RCC 7860 (cell line): ENCODE data around the gene ACER3.
A peak's percentile ranks its signal among the peaks of the same experiment; 100 is the strongest.
"Not testable (repeated sequence)": the region's sequence is repeated elsewhere in the genome, so short reads cannot be mapped to it uniquely, and the experiment has no call there.

Experiments used
- DNase-seq: peaks from one replicate; pipeline ENCODE4 v3.0.0-alpha.2; 2015; ENCODE audit warnings: low spot score
- FAIRE-seq: peaks from 2 replicates; lab custom pipeline; 2012; peaks lifted over from hg19 to GRCh38; lab: Jason Lieb, UNC

Gene ACER3

DNA sequence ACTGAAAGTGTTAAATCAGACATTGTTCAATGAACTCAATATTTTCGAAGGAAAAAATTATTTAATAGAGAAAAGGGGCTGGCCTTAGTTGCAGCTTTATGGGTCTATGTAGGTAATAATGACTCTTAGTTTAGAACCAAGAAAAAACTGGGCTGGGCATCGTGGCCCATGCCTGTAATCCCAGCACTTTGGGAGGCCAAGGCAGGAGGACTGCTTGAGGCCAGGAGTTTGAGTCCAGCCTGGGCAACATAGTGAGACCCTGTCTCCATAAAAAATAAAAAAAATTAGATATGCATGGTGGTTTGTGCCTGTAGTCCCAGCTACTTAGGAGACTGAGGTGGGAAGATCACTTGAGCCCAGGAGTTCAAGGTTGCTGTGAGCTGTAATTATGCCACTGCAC is 2.1 kb downstream of the ACER3 start:
- not testable (repeated sequence) for DNase-seq, FAIRE-seq

DNA sequence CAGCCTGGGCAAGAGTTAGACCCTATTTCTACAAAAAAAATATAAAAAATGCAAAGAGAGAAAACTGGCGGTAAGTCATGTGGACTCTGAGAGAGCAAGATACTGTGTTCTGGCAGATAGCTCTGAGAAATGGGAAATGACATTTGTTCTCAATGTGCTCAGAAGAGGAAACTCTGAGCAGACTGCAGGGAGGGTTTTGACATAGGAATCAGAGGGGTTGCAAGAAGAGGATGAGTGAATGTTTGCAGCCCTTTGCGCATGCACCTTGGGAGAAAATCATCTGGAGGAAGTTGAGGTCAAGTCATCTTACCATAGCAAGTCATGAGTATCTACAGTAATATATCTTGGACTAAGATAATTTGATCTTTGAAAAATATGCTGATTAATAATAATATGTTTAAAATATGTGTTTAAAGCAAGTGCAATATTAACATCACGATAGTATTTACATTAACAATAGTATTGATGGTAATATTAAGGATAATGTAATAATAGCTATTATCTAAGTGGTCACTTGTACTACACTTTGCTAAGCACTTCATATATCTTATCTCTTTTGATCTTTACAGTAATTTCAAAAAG is 2.6 kb downstream of the ACER3 start:
- FAIRE-seq: no peak
- no peak for DNase-seq

DNA sequence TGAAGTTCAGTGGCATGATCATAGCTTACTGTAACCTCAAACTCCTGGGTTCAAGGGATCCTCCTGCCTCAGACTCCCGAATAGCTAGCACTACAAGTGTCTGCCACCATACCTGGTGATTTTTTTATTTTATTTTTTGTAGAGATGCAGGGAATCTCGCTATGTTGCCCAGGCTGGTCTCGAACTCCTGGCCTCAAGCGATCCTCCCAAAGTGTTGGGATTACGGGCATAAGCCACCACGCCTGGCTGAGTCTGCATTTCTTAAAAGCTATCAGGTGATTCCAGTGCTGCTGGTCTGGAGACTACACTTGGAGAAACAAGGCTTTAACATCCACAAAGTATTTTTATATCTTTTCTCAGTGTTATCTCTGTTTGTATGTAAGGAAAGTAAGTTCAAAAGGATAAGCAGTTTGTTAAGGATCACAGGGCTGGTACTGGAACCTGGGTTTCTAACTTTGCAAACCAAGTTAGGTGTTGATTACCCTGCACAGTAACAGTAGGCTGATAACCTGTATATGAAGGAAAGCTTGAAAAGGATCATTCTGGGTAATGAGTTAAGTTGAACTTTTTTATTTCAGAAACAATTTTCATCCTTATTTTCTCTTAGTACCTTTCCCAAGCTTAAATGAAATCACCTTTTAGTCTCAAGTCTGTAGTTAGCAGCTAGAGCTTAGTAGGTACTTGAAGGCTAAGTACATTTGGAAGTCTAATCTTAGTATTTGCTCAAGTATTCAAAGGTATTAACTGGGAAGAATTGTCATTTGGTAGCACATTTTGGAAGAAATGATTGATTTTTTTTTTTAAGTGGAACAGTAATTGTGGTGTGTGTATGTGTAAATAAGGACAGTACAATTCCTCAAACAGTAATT is 12.5 kb downstream of the ACER3 start:
- DNase-seq: no peak

DNA sequence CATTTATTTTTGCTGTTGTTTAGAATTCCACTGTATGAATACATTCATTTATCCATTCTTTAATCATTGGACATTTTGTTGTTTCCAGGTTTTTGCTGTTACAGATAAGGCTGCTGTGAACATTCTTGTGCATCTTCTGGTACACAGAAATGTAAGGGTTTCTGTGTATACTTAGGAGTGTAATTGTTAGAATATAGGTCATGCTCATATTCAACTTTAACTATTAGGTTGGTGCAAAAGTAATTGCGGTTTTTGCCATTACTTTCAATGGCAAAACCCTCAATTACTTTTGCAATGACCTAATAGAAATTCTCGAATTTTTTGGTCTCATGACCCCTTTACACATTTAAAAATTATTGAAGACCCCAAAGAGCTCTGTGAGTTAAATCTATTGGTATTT is 17.3 kb downstream of the ACER3 start:
- FAIRE-seq (no peak), DNase-seq (no peak)

More for the DNA sequence above, 12.5 kb downstream of the ACER3 start:
- FAIRE-seq: no peak

DNA sequence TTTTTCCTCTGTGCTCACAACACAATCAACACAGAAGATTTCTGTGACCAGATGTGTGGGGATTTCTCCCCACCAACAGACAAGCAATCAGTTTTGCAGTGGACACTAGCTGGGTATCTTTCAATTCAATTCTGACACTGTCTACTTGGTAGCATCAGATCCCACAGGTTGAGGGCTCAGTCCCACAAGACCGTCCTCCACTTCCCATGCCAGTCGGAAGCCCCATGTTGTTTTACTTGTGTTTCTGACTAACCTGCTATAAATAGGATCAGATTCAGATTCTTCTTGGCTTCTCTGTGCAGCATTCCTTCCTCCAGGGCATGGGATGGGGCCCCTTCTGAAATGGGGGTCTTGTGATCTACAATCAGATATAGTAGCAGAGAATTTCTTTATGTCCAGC is 19.6 kb downstream of the ACER3 start:
- DNase-seq (no peak), FAIRE-seq (no peak)

DNA sequence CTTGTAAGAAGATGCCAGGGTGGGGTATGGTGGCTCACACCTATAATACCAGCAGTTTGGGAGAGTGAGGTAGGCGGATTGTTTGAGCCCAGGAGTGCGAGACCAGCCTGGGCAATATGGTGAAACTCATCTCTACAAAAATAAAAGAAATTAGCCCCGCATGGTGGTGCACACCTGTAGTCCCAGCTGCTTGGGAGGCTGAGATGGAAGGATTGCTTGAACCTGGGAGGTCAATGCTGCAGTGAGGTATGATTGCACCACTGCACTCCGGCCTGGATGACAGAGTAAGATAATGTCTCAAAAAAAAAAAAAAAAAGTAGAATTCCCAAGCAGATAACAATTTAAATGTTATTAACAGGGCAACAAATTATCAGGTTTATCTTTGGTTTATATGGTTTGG is 20.2 kb downstream of the ACER3 start:
- FAIRE-seq (no peak), DNase-seq (no peak)

DNA sequence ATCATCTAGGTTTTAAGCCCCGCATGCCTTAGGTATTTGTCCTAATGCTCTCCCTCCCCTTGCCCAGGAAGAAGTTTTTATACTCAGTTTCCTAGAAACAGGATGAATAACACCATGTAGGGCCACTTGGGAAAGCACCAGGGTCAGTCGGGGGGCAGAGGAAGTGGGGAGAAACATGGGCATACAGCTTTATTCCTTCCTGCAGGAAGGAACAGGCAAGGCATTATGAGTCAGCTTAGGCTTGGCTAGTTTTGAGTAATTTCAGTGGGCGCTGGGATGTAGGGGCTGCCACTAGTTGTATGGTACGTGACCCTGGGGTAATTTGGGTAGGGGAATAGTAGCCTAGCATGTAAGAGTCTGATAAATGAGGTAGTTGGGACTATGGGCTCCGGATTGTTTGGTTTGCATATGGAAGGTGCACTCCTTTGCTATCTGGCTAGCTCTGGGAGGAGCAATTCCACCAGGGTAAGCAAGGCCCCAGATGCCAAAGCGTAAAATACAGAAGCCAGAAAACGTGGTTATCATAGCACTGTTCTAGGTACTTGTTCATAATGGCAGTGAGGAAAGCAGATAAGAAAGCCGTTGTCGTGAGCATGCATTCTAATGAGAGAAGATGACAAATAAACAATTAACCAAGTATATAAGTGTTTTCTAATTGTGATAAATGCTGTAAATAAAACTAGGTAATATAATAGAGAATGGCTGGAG is 24.8 kb downstream of the ACER3 start:
- peak; percentile 88 for DNase-seq
- peak; percentile 76 for FAIRE-seq

DNA sequence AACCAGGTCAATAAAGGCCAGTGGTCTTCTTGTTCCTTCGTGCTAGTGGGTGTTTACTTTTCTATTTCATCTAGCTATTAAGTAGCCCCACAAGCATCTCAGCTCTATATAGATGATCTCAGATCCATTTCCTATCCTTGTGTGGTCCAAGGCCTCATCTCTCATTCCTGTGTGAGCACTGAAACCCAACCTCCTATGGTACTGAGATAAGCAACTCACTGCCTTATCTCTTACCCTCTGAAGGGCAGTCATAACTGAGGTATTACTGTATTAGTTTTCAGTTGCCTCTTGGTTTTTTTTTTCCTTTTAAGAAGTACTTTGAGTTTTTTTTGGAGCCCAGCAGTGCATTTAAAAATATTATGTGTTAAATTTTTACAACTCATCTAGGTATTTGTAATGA is 28.3 kb downstream of the ACER3 start:
- FAIRE-seq (no peak), DNase-seq (peak; percentile 41)

DNA sequence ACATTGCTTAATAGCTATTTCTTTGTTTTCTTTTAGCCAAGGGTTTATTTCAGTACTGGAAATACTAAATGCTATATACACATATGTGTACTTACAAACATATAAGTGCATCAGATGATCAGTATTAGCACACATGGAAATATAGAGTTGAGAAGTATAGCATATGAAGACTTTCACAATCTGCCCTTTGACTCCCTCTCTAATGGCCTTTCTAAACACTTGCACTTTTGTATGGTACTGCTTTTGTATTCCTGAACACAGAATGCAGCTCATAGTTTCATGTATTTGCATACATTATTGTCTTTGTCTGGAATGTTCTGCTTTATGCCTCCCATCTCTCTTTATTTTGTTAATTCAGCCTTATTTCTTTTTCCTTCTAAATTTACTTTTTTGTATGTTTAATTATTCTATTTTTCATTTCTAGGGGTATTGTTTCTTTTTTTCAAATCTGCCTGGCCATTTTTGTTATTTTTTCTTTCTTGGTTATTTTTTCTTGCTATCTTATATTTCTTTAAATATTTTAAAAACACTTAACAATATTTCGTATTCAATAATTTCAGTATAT is 28.8 kb downstream of the ACER3 start:
- DNase-seq (no peak), FAIRE-seq (no peak)

DNA sequence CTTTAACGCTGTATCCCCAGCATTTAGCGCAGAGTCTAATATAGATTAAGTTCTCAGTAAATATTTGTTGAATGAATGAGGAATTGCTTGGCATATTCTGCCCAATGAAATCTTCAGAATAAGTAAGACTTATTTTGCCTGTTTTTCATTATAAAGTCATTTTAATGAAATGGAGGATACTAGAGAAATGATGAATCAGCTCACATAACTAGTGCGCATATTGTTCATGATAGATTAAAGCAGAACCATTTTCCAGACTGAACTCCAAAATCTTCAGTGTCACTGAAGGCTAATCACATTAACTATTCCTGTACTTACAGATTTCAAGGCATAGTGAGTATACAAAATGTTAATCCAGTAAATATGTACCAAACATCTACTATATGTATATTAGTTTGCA is 29.6 kb downstream of the ACER3 start:
- FAIRE-seq (no peak), DNase-seq (no peak)

DNA sequence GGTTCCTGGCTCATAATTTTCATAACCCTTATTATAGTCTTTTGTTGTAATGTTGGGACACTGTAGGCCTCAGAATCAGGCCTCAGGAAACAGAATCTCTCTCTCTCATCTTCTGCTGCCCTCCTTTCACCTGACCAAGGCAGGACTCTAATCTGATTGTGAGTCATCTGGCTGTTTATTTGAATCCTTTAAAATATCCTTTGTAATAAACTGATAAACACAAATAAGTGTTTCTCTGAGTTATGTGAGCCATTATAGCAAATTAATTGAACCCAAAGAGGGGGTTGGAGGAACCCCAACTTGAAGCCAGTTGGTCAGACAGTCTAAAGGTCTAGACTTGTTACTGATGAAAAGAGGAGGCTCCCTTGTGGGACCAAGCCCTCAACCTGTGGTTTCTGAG is 30.6 kb downstream of the ACER3 start:
- FAIRE-seq (no peak), DNase-seq (no peak)

DNA sequence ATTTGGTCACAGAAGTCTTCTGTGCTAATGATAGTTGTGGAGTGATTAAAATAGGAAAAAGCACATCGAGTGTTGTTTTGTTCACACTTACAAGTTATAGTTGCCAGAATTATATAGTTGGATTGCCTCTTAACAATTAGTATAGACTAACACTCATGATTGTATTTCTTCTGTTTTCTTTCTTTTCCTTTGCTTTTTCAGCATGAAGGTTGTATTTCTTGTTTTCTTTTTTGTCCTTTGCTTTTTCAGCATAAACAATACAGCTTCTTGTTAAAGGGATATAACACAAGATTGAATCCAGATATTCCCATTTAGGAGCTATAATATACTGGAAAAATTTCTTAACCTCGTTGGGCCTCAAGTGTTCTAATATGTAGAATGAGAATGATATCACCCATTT is 31.1 kb downstream of the ACER3 start:
- FAIRE-seq: no peak
- no peak for DNase-seq

DNA sequence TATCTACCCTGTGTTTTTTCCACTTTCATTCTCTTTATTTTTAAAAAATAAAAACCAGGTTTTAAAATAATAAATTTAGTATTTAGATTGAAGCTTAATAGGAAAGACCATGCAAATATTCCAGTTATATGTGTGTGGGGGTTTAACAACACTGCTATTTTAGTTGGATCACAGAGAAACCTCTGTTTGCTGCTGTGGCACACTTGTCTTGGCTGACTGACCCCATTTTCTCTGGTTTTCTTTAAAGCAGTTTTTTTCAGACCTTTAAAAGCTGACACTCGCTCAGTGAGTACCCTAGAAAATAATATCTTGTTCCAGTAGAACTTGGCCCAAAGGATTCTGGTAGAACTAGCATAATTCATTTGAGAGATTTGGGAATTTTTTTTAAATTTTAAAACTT is 31.6 kb downstream of the ACER3 start:
- FAIRE-seq (no peak), DNase-seq (no peak)

DNA sequence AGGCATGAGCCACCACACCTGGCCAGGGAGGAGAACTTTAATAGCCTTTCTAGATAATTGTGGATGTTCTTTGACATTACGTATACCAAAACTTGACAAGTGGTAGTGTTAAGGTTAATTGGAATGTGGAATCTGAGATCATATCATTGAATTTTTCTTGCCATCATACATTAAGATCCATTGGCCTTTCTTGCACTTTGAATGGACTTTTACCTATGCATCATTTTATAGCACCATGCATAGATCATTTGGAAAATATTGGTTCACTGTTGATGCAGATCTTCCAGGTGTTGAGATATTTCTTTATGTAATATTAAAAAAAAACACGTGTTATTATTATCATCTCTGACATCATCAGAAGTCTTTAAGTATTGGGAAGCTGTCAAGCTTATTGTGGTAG is 36.5 kb downstream of the ACER3 start:
- DNase-seq (no peak), FAIRE-seq (no peak)

DNA sequence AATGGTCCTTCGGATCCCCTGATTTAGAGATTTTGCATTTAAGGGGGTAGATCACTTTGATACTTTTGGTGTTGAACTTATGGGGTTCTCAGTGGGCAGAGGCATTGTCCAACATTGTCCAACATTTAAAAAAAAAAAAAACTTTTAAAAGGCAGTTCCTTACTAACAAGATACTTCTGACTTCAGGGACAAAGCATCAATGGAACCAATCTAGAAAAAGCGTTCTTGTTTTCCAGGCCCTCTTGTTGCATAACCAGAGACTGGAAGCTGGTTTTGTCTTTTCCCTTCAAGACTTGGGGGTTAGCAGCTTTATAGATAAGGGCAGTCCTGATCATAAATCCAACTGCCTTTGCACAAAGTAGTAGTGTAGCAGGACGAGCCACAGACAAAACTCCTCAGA is 40.4 kb downstream of the ACER3 start:
- FAIRE-seq: no peak
- DNase-seq: no peak

DNA sequence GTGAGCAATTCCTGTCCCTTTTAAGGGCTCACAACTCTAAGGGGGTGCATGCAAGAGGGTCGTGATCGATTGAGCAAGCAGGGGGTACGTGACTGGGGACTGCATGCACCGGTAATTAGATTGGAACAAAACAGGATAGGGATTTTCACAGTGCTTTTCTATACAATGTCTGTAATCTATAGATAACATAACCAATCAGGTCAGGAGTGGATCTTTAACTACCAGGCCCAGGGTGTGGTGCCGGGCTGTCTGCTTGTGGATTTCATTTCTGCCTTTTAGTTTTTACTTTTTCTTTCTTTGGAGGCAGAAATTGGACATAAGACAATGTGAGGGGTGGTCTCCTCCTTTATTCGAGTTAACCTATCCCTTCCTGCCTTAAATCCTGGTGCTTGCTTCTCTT is 40.9 kb downstream of the ACER3 start:
- FAIRE-seq, DNase-seq: not testable (repeated sequence)

DNA sequence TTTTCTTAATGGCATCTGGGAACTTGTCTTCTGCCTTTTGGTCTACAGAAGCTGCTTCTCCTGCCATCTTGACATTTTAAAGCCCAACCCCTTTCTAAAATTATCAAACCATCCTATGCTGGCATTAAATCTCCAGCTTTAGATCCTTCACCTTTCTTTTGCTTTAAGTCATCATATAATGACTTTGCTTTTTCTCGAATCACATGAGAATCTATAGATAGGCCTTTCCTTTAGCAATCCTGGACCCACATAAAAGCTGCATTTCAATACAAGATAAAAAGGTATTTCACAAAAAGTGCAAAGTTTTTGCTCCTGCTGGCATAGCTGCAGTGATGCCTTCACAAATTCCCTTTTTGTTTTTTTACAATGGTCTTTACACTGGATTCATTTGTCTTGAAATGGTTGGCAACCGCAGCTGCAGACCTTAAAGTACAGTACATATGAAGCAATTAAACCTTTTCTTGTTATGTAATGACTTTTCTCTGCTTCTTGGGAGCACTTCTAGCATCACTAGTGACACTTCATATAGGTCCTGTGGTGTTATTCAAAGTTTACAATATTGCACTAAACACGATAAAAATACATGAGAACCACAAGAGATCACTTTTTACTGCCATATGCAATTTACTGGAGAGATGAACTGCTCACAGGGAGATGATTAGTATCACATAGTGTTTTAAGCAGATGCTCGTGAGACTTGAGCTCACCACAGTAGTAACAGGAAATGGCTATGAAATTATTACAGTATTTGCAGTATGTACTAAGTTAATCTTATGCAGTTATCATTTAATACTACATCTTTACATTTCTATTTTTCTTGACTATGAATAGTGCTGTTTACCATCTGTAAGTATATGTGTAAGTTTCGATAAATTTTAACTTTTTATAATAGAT is 41.6 kb downstream of the ACER3 start:
- DNase-seq (no peak), FAIRE-seq (no peak)

DNA sequence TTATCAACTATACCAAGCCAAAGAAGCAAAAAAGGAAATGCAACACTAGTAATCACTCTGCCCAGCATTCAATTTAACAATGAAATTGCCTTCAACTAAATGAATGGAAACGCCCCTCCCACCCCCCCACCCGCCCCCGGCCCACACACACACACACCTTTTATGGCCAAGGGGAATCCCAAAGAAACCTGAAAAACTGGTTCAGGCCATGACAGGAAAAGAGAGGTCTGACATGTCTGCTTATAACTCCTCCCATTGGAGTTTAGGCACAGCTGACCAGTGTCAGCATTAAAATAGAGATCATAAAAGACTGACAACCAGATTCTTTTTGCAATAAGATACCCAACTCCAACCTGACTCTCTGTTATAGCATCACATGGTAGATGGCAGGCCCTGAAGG is 42.6 kb downstream of the ACER3 start:
- DNase-seq (no peak), FAIRE-seq (no peak)

DNA sequence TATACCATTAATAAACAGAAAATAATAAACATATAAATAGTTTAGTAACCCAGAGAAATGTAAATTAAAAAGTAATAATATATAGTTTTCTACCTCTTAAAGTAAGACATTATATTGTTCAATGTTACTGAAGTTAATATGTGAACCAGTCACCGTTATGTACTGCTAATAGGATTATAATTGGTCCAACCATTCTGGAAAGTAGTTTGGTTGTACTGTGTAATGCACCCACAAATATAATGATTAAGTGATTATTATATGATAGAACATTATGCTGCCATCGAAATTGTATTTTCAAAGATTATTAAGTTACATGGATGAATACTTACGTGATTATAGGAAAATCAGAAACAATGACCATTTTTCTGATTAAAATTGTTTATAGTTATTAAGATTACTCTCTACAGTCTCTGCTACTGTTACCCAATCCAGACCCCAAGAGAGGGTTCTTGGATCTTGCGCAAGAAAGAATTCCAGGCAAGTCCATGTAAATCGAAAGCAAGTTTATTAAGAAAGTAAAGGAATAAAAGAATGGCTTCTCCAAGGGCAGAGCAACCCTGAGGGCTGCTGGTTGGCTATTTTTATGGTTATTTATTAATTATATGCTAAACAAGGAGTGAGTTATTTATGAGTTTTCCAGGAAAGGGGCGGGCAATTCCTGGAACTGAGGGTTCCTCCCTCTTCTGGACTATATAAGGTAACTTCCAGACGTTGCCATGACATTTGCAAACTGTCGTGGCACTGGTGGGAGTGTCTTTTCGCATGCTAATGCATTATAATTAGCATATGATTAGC is 50.1 kb downstream of the ACER3 start:
- no peak for DNase-seq
- no peak for FAIRE-seq

DNA sequence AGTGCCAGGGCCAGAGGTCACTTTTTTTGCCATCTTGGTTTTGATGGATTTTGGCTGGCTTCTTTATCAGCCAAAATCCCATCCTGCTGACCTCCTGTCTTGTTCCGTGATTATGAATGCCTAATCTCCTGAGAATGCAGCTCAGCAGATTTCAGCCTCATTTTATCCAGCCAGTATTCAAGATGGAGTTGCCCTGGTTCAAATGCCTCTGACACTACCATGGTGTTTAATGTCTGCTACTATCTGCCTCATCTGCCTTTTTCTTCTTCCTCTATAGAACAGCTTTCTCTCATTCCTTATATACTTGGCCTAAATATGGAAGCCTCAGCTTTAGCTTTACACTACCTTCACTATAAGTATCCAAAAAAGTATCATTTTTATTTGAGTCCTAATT is 50.7 kb downstream of the ACER3 start:
- no peak for DNase-seq
- FAIRE-seq: no peak
